GM12878 (cell line): Measurements from ENCODE around the gene PREP. TPM values are rescaled to one million over a fixed set of nuclear protein-coding genes. Genes with fewer than 3 reads are reported as not detected.

Experiments used
- ATAC-seq: fragments of 200-7000 bp; cut with Tn5 transposase; 3 replicates; pipeline ENCODE4 v1.9.1; 2020; ENCODE audit warnings: mild to moderate bottlenecking, moderate library complexity
- BruUV-seq: library from RNA; stranded (reverse); fragments of 400-500 nt; replicated peaks from 2 replicates; lab custom pipeline; 2021; lab: Mats Ljungman, UMichigan
- CTCF ChIA-PET: fragments of 300-600 bp; sonication (Branson Sonifier 250); formaldehyde crosslinking; extraction: SDS; loops from one replicate; lab custom pipeline; 2021; ENCODE audit warnings: inconsistent platforms; lab: Yijun Ruan, JAX
- POLR2A ChIA-PET: fragments of 350-600 bp; formaldehyde crosslinking; extraction: SDS; loops from one replicate; lab custom pipeline; 2021; ENCODE audit warnings: inconsistent platforms; lab: Charles Lee
- RAD21 ChIA-PET: fragments of 300-600 bp; sonication (Branson Sonifier 250); formaldehyde crosslinking; loops from one replicate; lab custom pipeline; 2023; ENCODE audit warnings: antibody characterized with exemption; ENCODE audit not compliant: unreplicated experiment; lab: Charles Lee
- SMC1A ChIA-PET: fragments of 300-600 bp; sonication (Branson Sonifier 250); formaldehyde crosslinking; loops from one replicate; lab custom pipeline; 2023; ENCODE audit not compliant: unreplicated experiment, uncharacterized antibody; lab: Charles Lee
- DNase-seq: peaks from one replicate; pipeline ENCODE4 v3.0.0-alpha.2; 2011; ENCODE audit warnings: low read depth, low spot score
- FAIRE-seq: peaks from 3 replicates; lab custom pipeline; 2011; peaks lifted over from hg19 to GRCh38; lab: Jason Lieb, UNC
- H2AFZ ChIP-seq: 2 replicates; pipeline ENCODE4 v1.6.0; 2011; ENCODE audit warnings: low read depth, low read length, control low read depth; ENCODE audit not compliant: control insufficient read depth
- H3K27ac ChIP-seq: 2 replicates; pipeline ENCODE4 v1.5.1; 2011; ENCODE audit warnings: control low read depth; ENCODE audit not compliant: control insufficient read depth, insufficient read depth
- H3K27me3 ChIP-seq, 2 experiments: replicated peaks in 1 of 2; 2 replicates each; pipeline versions ENCODE4 v1.6.0 to v1.6.1; 2011; ENCODE audit warnings: low read length in 1 of 2; ENCODE audit not compliant: control insufficient read depth in 2 of 2, insufficient read depth in 2 of 2
- H3K36me3 ChIP-seq, 2 experiments: 2 replicates each; pipeline ENCODE4 v1.5.1; 2011; ENCODE audit warnings: low read length in 1 of 2; ENCODE audit not compliant: control insufficient read depth in 2 of 2, insufficient read depth in 2 of 2
- H3K4me1 ChIP-seq: 2 replicates; pipeline ENCODE4 v1.6.1; 2011; ENCODE audit warnings: mild to moderate bottlenecking, low read length, moderate library complexity, mixed read lengths; ENCODE audit not compliant: control insufficient read depth, insufficient read depth
- H3K4me2 ChIP-seq: 2 replicates; pipeline ENCODE4 v1.6.0; 2011; ENCODE audit warnings: control low read depth; ENCODE audit not compliant: control insufficient read depth, insufficient read depth
- H3K4me3 ChIP-seq: fragments of 200-600 bp; sonication (generic); 2 replicates; pipeline ENCODE4 v1.5.1; 2016
- H3K79me2 ChIP-seq: 2 replicates; pipeline ENCODE4 v1.6.0; 2011; ENCODE audit warnings: low read length; ENCODE audit not compliant: control insufficient read depth, insufficient read depth
- H3K9ac ChIP-seq: 2 replicates; pipeline ENCODE4 v1.8.0; 2011; ENCODE audit warnings: low read length, control low read depth, mixed read lengths; ENCODE audit not compliant: control insufficient read depth, insufficient read depth
- H3K9me3 ChIP-seq: replicated peaks from 3 replicates; pipeline ENCODE4 v1.5.1; 2011; ENCODE audit warnings: mild to moderate bottlenecking, low read length; ENCODE audit not compliant: control insufficient read depth, insufficient read depth
- H4K20me1 ChIP-seq: 2 replicates; pipeline ENCODE4 v1.6.0; 2011; ENCODE audit not compliant: control insufficient read depth, insufficient read depth
- ETV6 ChIP-seq, 2 experiments: fragments of 450-650 bp in 1 of 2; IDR thresholded peaks in 1 of 2; conservative IDR thresholded peaks in 1 of 2; 2 replicates each; pipeline ENCODE4 v1.6.1; 2014; ENCODE audit warnings: antibody characterized with exemption in 1 of 2, borderline replicate concordance in 1 of 2, low read depth in 1 of 2, mild to moderate bottlenecking in 1 of 2, moderate library complexity in 1 of 2
- POLR2AphosphoS2 ChIP-seq: IDR thresholded peaks from 2 replicates; pipeline ENCODE4 v1.6.1; 2011; ENCODE audit warnings: low read depth, mild to moderate bottlenecking, low read length, improper control_type of control experiment, moderate library complexity
- RAD51 ChIP-seq: fragments of 450-650 bp; IDR thresholded peaks from 2 replicates; pipeline ENCODE4 v1.6.1; 2016; ENCODE audit warnings: moderate library complexity, mild to moderate bottlenecking, inconsistent platforms
- RUNX3 ChIP-seq: IDR thresholded peaks from 2 replicates; pipeline ENCODE4 v1.6.1; 2012; ENCODE audit warnings: low read length, inconsistent platforms
- SREBF2 ChIP-seq: IDR thresholded peaks from 2 replicates; pipeline ENCODE4 v1.6.1; 2012; ENCODE audit warnings: mild to moderate bottlenecking, low read length
- TCF12 ChIP-seq: IDR thresholded peaks from 2 replicates; pipeline ENCODE4 v1.6.1; 2011; ENCODE audit warnings: low read depth, mild to moderate bottlenecking, low read length
- WGBS: methylation state at CpG from one replicate; pipeline ENCODE4 v1.1.6; 2016; ENCODE audit warnings: low lambda C conversion rate; ENCODE audit not compliant: insufficient replicate concordance, insufficient coverage; ENCODE audit errors: missing lambda C conversion rate; 5-methylcytosine and 5-hydroxymethylcytosine counted together
- in situ Hi-C: fragments of 300-500 bp; cut with MboI; formaldehyde crosslinking; loops from 9 replicates; pipeline ENCODE4 v1.14.3; 2018; ENCODE audit warnings: mixed read lengths
- intact Hi-C: fragments of 100-400 bp; cut with micrococcal nuclease; formaldehyde crosslinking; loops from one replicate; pipeline ENCODE4 v1.14.2; 2022; ENCODE audit not compliant: unreplicated experiment
- polyA plus RNA-seq, 11 experiments: library from polyadenylated mRNA; depleted of rRNA in 4 of 11; unstranded in 6 of 11; stranded (reverse) in 5 of 11; fragments of >200 nt; fragmentation: Nextera tagmentation in 4 of 11; fragmentation: Illumina TruSeq in 1 of 11; extraction: Ambion mirVana in 4 of 11; extraction: Trizol in 1 of 11; gene quantifications; 1 replicate in 1 of 11; 2 replicates in 10 of 11; pipeline versions ENCODE4 v1.2.1 to v1.2.3, GENCODE V29; 2011 to 2016; ENCODE audit warnings: inconsistent platforms in 2 of 11, missing spikeins in 2 of 11, low read depth in 1 of 11
- total RNA-seq, 4 experiments: library from RNA; depleted of rRNA in 3 of 4; stranded (reverse); fragments of >200 nt in 3 of 4; fragmentation: Illumina TruSeq in 1 of 4; extraction: Trizol in 1 of 4; gene quantifications; 2 replicates each; pipeline versions ENCODE4 v1.2.1 to v1.2.3, GENCODE V29; 2013 to 2021

PREP gene
- total and polyA plus RNA-seq, 10 of the 15 experiments (the other 5 are each of a cell fraction or from before 2014, with no cell fraction given), result 6.5 to 33.6 (median 18.1) TPM

DNA sequence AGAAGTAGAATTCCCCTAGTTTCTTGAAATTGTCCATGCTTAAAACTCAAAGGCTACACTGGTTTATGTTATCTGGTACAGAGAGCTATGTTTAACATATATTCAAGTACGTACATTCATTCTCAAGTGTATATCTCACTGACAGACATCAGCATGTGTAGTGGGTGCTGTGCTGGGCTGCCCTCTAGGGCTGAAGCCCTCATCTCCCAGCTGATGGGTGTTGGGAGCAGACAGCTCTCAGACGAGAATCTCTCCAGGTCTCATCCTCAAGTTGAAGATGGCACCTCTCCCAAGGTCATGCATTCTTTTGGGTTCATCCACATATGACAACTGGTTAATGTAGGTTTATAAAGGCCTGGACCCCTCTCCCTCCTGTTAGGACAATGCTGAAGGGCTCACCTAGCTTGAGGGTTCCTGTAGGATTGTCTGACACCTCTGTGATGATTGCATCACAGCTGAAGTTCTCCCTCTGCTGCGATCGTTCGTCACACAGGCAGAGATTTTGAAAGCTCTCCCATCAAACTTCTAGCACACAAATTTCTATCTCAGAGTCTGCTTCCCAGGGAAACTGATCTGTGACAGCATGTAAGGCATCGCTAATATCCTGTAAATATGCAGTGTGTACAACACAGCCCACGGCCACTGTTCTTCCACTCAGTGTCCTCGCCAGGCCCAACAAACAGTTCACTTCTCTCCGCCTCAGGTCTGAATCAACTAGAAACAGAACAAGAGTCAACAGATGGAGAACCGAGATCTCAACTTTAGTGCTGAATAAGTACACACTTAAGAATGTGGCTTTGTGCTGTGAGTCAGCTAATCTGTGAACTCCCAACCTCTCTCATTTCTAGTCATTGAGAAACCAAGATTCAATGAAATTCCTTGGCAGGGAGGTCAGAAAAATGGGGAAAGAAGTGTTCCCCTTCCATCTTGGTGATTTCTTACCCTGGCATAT lies 43.2 kb downstream of the PREP start:
- Histone ChIP-seq H2AFZ (no peak overlapping the region), H3K9me3 (peaks cover 2% of the 10 kb centered on the region; the same call in 1 of the 3 replicates), H3K4me3 (no peak overlapping the region), H3K79me2 (no peaks in the 10 kb centered on the region), H3K27me3 (no peaks in the 10 kb centered on the region), H3K4me1 (no peaks in the 10 kb centered on the region), H3K36me3 (peaks cover 4 to 10% of the 10 kb centered on the region in 2 experiments), H3K9ac (no peak overlapping the region), H3K27ac (no peak overlapping the region), H3K4me2 (no peak overlapping the region), H4K20me1 (no peaks in the 10 kb centered on the region)
- ChIA-PET SMC1A (interaction anchor here (1.1 kb wide), 1 partner anchor 72 kb away, joined by 3 read pairs; no protein-coding TSS in a partner anchor), CTCF (interaction anchor here (1.1 to 1.5 kb wide), 4 partner anchors 9 to 285 kb away, joined by 3 to 4 read pairs (median 4); partner anchors contain the start of gene PREP), RAD21 (interaction anchor here (1.0 kb wide), 1 partner anchor 63 kb away, joined by 3 read pairs; no protein-coding TSS in a partner anchor), POLR2A (interaction anchor here (0.7 to 1.2 kb wide), 2 partner anchors 38 to 98 kb away, joined by 3 read pairs; no protein-coding TSS in a partner anchor)
- DNase-seq (no peak), FAIRE-seq (peak; percentile 71), ATAC-seq (no peak)
- WGBS, result 53% methylated on average over 10 of the region's 10 CpGs
- in situ Hi-C loops, result no loop called here
- TF ChIP-seq TCF12 (no peak), RUNX3 (peak; percentile 42)
- intact Hi-C loops, result loop anchor here (5.0 kb wide), 1 partner anchor 272 kb away; no protein-coding TSS in a partner anchor
- no TSS peak for BruUV-seq

DNA sequence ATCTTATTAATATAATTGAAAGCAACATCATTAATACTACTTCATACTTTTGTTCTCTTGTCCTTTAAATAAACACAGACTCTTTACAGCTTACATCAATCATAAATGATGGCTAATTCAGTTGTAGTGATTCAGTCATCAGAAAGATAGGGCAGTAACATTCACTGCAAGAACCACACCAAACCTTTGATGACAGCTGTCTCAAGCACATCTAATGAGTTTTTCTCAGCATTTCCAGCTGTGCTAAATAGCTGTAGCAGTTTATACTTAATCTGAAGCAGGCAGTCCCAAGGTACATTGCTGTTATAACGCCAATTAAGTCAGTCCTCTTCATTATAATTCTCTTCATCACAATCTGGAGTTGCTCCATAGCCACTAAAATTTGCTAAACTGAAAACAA lies 45.7 kb downstream of the PREP start:
- SMC1A ChIA-PET, result interaction anchor here (1.0 to 2.4 kb wide), 5 partner anchors 12 to 62 kb away, joined by 3 to 6 read pairs (median 4); no protein-coding TSS in a partner anchor
- Histone ChIP-seq H3K9ac (no peak overlapping the region), H3K36me3 (peaks cover 0 to 16% of the 10 kb centered on the region in 2 experiments), H4K20me1 (no peaks in the 10 kb centered on the region), H3K4me2 (no peak overlapping the region), H3K79me2 (no peaks in the 10 kb centered on the region), H3K27ac (no peak overlapping the region), H3K27me3 (no peaks in the 10 kb centered on the region), H3K4me3 (no peak overlapping the region), H3K4me1 (no peaks in the 10 kb centered on the region), H3K9me3 (peaks cover 2% of the 10 kb centered on the region; the same call in 1 of the 3 replicates), H2AFZ (no peak overlapping the region)
- POLR2A ChIA-PET, result no interaction called here
- BruUV-seq, result no TSS peak
- FAIRE-seq, result no peak
- TF ChIP-seq POLR2AphosphoS2 (no peak), RAD51 (no peak), ETV6 (conservative IDR thresholded peaks at IDR 0.05 in 1 of 2, IDR thresholded peaks at IDR 0.05 in 1 of 2; ENCODE audit: borderline replicate concordance in 1 of 2, low read depth in 1 of 2) (no peak), SREBF2 (no peak)
- RAD21 ChIA-PET, result no interaction called here
- intact Hi-C loops, result no loop called here
- in situ Hi-C loops, result no loop called here
- DNase-seq, result no peak
- 94% methylated on average over 1 of the region's 1 CpG for WGBS
- CTCF ChIA-PET, result interaction anchor here (1.2 to 1.4 kb wide), 2 partner anchors 14 to 867 kb away, joined by 3 read pairs; no protein-coding TSS in a partner anchor
- no peak for ATAC-seq
